Upper lobe of right lung (tissue), 1 donor: Measurements from ENCODE around the gene ARMC2. TPM values are rescaled to one million over a fixed set of nuclear protein-coding genes. Genes with fewer than 3 reads are reported as not detected.

Source experiments
- ATAC-seq: fragments of 200-7000 bp; cut with Tn5 transposase; one replicate; pipeline ENCODE4 v1.9.1; 2020; ENCODE audit warnings: mild to moderate bottlenecking, moderate library complexity
- DNase-seq: peaks from one replicate; pipeline ENCODE4 v3.0.0-alpha.2; 2020
- H3K27ac ChIP-seq: fragments of 200-600 bp; one replicate; pipeline ENCODE4 v1.8.0; 2022
- H3K27me3 ChIP-seq: fragments of 200-600 bp; one replicate; pipeline ENCODE4 v1.8.0; 2022; ENCODE audit warnings: mild to moderate bottlenecking
- H3K36me3 ChIP-seq: fragments of 200-600 bp; one replicate; pipeline ENCODE4 v1.8.0; 2022
- H3K4me1 ChIP-seq: fragments of 200-600 bp; one replicate; pipeline ENCODE4 v1.8.0; 2022
- H3K4me3 ChIP-seq: fragments of 200-600 bp; one replicate; pipeline ENCODE4 v1.8.0; 2022; ENCODE audit warnings: mild to moderate bottlenecking
- H3K9me3 ChIP-seq: fragments of 200-600 bp; one replicate; pipeline ENCODE4 v1.8.0; 2022
- intact Hi-C: fragments of 100-400 bp; cut with DNase I; formaldehyde crosslinking; loops from one replicate; pipeline ENCODE4 v1.11.0; 2022
- total RNA-seq: library from RNA; stranded (reverse); fragmentation: NEBNext Ultra II Directional; extraction: Animal tissue kit (Norgen Biotek cat#: 25700); gene quantifications from one replicate; pipeline ENCODE4 v1.2.1, GENCODE V29; 2021
- TF ChIP-seq, protein P1 (sequence below): fragments of 200-600 bp; IDR thresholded peaks from one replicate; pipeline ENCODE4 v1.8.0; 2022; ENCODE audit warnings: antibody characterized with exemption
- donor health status: DM: no; HTN: yes; CAD: no; lungs with severe emphysema.

Gene ARMC2
- total RNA-seq, 1 donor from 2014 or later, result 5.8 TPM

DNA sequence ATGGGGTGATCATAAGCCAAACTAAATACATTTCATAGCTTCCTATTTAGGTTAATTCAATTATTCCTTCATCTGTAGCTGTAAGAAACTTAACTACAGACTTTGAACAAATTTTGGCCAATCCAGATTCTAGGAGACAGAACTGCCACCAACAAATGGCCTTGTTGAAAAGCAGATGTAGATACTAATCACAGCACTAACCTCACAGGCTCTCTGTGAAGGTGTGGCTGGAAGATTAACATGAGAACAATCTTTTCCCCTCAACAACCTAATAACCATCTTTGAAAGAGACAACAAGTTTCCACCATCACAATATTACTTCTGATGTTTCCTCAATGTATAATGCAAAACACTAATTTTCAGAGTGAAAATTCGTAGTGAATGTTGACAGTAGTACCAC lies 158.6 kb downstream of the ARMC2 start:
- Histone ChIP-seq H3K9me3 (no peaks in the 10 kb centered on the region), H3K4me3 (peak overlapping the region; percentile 88), H3K27ac (no peak overlapping the region), H3K27me3 (no peaks in the 10 kb centered on the region), H3K36me3 (no peaks in the 10 kb centered on the region), H3K4me1 (peaks cover 49% of the 10 kb centered on the region)
- DNase-seq (no peak), ATAC-seq (no peak)
- TF ChIP-seq, protein P1, sequence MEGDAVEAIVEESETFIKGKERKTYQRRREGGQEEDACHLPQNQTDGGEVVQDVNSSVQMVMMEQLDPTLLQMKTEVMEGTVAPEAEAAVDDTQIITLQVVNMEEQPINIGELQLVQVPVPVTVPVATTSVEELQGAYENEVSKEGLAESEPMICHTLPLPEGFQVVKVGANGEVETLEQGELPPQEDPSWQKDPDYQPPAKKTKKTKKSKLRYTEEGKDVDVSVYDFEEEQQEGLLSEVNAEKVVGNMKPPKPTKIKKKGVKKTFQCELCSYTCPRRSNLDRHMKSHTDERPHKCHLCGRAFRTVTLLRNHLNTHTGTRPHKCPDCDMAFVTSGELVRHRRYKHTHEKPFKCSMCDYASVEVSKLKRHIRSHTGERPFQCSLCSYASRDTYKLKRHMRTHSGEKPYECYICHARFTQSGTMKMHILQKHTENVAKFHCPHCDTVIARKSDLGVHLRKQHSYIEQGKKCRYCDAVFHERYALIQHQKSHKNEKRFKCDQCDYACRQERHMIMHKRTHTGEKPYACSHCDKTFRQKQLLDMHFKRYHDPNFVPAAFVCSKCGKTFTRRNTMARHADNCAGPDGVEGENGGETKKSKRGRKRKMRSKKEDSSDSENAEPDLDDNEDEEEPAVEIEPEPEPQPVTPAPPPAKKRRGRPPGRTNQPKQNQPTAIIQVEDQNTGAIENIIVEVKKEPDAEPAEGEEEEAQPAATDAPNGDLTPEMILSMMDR, result no peak
- intact Hi-C loops, result no loop called here

DNA sequence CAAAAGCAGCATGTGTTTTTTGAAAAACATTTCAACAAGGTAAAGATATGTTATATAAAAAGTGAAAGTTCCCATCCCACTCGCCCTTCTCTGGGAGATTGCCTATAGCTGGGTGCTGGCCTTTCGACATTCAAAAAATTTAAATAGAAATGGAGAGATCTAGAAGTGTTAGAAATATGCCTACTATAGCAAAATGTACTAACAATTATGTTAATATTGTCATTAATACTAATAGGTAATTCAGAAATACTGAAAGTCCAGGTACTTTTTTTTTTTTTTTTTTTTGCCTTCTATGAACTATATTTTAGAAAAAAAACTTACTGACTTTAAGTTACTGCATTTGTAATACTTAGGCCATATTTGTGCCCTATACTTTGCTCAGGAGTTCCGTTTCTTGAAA lies 159.3 kb downstream of the ARMC2 start:
- ATAC-seq (no peak), DNase-seq (no peak)
- TF ChIP-seq, protein P1, result no peak
- intact Hi-C loops, result no loop called here
- peak overlapping the region; percentile 88 for H3K4me3 ChIP-seq
- H3K36me3 ChIP-seq, result no peaks in the 10 kb centered on the region
- peaks cover 43% of the 10 kb centered on the region for H3K4me1 ChIP-seq
- peak overlapping the region; percentile 96 for H3K27ac ChIP-seq
- no peaks in the 10 kb centered on the region for H3K27me3 ChIP-seq
- H3K9me3 ChIP-seq, result no peaks in the 10 kb centered on the region

DNA sequence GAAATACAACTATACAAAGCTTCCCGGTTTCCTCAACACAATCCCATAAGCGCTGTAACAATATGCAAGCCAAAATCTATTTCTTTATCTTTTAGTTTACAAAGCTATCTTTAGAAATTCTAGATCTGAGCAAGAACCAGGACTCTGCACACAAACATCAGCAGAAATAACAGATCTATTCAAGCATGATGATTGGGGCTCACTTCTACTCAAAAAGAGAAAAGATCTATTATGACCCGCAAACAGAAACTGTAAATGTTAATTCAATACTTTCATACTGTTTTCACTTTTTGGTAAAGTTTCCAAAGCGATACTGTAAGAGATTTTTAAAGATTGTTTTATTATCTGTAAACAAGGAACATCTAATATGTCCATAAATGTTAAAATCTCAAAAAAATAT lies 159.8 kb downstream of the ARMC2 start:
- intact Hi-C loops, result no loop called here
- Histone ChIP-seq H3K4me3 (peak overlapping the region; percentile 88), H3K9me3 (no peaks in the 10 kb centered on the region), H3K36me3 (no peaks in the 10 kb centered on the region), H3K27me3 (no peaks in the 10 kb centered on the region), H3K4me1 (peaks cover 41% of the 10 kb centered on the region), H3K27ac (peak overlapping the region; percentile 96)
- DNase-seq (no peak), ATAC-seq (no peak)
- TF ChIP-seq, protein P1, result no peak

DNA sequence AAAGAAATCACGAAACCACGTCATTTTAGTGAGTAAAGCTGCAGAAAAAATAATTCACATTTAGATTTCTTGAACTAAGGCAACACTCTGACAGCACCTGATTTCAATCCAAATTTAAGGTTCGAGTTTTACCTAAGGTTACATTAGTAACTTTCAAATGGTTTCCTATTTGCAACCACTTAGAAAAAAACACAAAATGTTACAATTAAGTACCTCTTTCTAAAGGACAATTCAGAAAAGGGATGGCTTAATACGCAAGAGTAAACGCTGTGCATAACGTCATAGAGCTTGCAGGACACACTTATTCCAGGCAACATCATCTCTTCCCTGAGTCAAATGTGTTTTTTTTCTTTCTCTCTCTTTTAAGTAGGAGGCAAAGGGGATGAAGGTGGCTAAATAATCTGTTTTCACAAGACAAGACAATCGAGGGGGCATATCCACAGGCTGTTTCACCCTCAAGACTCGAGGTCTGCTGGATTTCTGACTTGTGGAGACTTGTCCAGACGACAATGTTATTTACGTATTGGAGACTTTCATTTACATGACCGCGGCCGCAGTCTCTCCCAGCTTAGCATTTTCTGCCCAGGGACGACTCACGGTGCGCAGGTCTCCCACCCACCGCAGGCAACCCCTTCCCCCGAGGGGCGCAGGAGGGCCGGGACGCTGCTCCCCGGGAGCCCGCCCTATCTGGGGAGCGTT lies 160.5 kb downstream of the ARMC2 start:
- Histone ChIP-seq H3K27me3 (no peaks in the 10 kb centered on the region), H3K9me3 (no peaks in the 10 kb centered on the region), H3K36me3 (no peaks in the 10 kb centered on the region), H3K4me1 (peaks cover 39% of the 10 kb centered on the region), H3K4me3 (peak overlapping the region; percentile 88), H3K27ac (peak overlapping the region; percentile 96)
- DNase-seq, result no peak
- TF ChIP-seq, protein P1, result no peak
- intact Hi-C loops, result no loop called here
- peak; percentile 8 for ATAC-seq

DNA sequence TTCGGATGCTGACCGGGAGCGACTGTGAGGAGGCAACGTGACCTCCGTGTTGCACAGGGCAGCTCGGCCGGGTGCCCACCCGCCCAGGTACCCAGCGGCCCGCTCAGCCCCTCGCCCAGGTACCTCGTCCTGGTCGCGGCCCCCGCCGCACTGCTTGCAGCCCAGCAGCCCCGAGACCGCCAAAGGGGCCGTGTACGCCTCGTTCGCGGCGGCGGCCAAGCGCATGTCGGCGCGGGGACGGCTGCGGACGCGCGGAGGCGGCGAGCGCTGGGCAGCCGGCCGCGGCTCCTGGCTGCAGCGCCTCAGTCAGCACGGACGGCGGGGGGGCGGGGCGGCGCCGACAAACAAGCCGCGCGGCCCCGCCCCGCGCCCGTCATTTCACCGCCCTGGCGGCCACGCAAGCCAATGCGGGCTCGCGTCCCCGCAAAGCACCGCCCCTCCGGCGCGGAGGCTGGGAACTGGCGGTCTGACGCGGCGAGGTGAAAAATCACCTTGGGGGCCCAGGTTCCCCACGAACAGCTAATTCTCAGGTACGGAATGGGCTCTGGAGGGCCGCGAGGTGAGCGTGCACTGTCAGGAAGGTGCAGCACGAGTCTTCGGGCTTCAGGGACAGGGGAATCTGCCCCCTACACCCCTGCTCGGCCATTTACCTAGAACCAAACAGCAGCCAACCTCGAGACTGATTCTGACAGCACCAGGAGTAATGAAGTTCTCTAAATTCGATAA lies 161.2 kb downstream of the ARMC2 start:
- ATAC-seq (peak; percentile 99), DNase-seq (peak; percentile 98)
- H3K4me1 ChIP-seq, result peaks cover 34% of the 10 kb centered on the region
- peak overlapping the region; percentile 96 for H3K27ac ChIP-seq
- no peaks in the 10 kb centered on the region for H3K9me3 ChIP-seq
- intact Hi-C loops, result no loop called here
- TF ChIP-seq, protein P1, result peak; percentile 19
- no peaks in the 10 kb centered on the region for H3K27me3 ChIP-seq
- no peaks in the 10 kb centered on the region for H3K36me3 ChIP-seq
- peak overlapping the region; percentile 88 for H3K4me3 ChIP-seq
